ENCODE measurements around the gene ADAT3.
"Not testable (repeated sequence)": the region's sequence is repeated elsewhere in the genome, so short reads cannot be mapped to it uniquely, and the experiment has no call there.

ADAT3 gene

GRCh38 chr19:1880611-1881392 is 24.4 kb upstream of the ADAT3 start:
- Histone ChIP-seq H3K9ac (ENCODE audit: insufficient read length) (no peak overlapping the region), H3K36me3 (ENCODE audit: insufficient read depth, low read length) (no peaks in the 10 kb centered on the region), H3K27ac (no peak overlapping the region), H3K4me3 (no peak overlapping the region), H3K9me3 (ENCODE audit: low read depth, low read length) (no peaks in the 10 kb centered on the region)
- DNase-seq (ENCODE audit: low read depth, low spot score): no peak
- TF ChIP-seq FOXP2 (optimal IDR thresholded peaks at IDR 0.05; ENCODE audit: control extremely low read depth, extremely low read length, insufficient read depth): no peak
- no peak for TF ChIP-seq POLR2AphosphoS5 (IDR thresholded peaks at IDR 0.05; ENCODE audit: borderline replicate concordance, low read depth, low read length)
- no peak for TF ChIP-seq EZH2 (IDR thresholded peaks at IDR 0.05)

GRCh38 chr19:1881393-1882088 is 23.7 kb upstream of the ADAT3 start:
- not testable (repeated sequence) for DNase-seq (ENCODE audit: low read depth, low spot score); H3K9ac ChIP-seq (ENCODE audit: insufficient read length); H3K27ac ChIP-seq; H3K9me3 ChIP-seq (ENCODE audit: low read depth, low read length); H3K36me3 ChIP-seq (ENCODE audit: insufficient read depth, low read length); H3K4me3 ChIP-seq

GRCh38 chr19:1882089-1882785 is 23.0 kb upstream of the ADAT3 start:
- Histone ChIP-seq H3K9me3 (ENCODE audit: low read depth, low read length) (no peaks in the 10 kb centered on the region), H3K36me3 (ENCODE audit: insufficient read depth, low read length) (no peaks in the 10 kb centered on the region), H3K4me3 (no peak overlapping the region), H3K27ac (0 out of 2 replicates have a peak overlapping the region, but pooled peaks have one; percentile 7), H3K9ac (ENCODE audit: insufficient read length) (no peak overlapping the region)
- no peak for DNase-seq (ENCODE audit: low read depth, low spot score)
- TF ChIP-seq EZH2 (IDR thresholded peaks at IDR 0.05) (no peak), FOXP2 (optimal IDR thresholded peaks at IDR 0.05; ENCODE audit: control extremely low read depth, extremely low read length, insufficient read depth) (no peak), POLR2AphosphoS5 (IDR thresholded peaks at IDR 0.05; ENCODE audit: borderline replicate concordance, low read depth, low read length) (no peak)

GRCh38 chr19:1882786-1883692 is 22.2 kb upstream of the ADAT3 start:
- Histone ChIP-seq H3K4me3 (peak overlapping the region; percentile 88; the same call in 1 of the 2 replicates), H3K27ac (0 out of 2 replicates have a peak overlapping the region, but pooled peaks have one; percentile 7), H3K9me3 (ENCODE audit: low read depth, low read length) (no peaks in the 10 kb centered on the region), H3K9ac (ENCODE audit: insufficient read length) (peak overlapping the region; percentile 93), H3K36me3 (ENCODE audit: insufficient read depth, low read length) (no peaks in the 10 kb centered on the region)
- DNase-seq (ENCODE audit: low read depth, low spot score): no peak
- no peak for TF ChIP-seq POLR2AphosphoS5 (IDR thresholded peaks at IDR 0.05; ENCODE audit: borderline replicate concordance, low read depth, low read length)
- TF ChIP-seq EZH2 (IDR thresholded peaks at IDR 0.05): no peak
- no peak for TF ChIP-seq FOXP2 (optimal IDR thresholded peaks at IDR 0.05; ENCODE audit: control extremely low read depth, extremely low read length, insufficient read depth)

GRCh38 chr19:1883784-1884183 is 21.4 kb upstream of the ADAT3 start:
- Histone ChIP-seq H3K36me3 (ENCODE audit: insufficient read depth, low read length) (no peaks in the 10 kb centered on the region), H3K9ac (ENCODE audit: insufficient read length) (peak overlapping the region; percentile 93), H3K9me3 (ENCODE audit: low read depth, low read length) (no peaks in the 10 kb centered on the region), H3K27ac (no peak overlapping the region), H3K4me3 (peak overlapping the region; percentile 88)
- DNase-seq (ENCODE audit: low read depth, low spot score): no peak
- TF ChIP-seq EZH2 (IDR thresholded peaks at IDR 0.05): no peak
- TF ChIP-seq POLR2AphosphoS5 (IDR thresholded peaks at IDR 0.05; ENCODE audit: borderline replicate concordance, low read depth, low read length): no peak
- no peak for TF ChIP-seq FOXP2 (optimal IDR thresholded peaks at IDR 0.05; ENCODE audit: control extremely low read depth, extremely low read length, insufficient read depth)

- no peak for DNase-seq (ENCODE audit: low read depth, low spot score)
- TF ChIP-seq EZH2 (IDR thresholded peaks at IDR 0.05) (no peak), FOXP2 (optimal IDR thresholded peaks at IDR 0.05; ENCODE audit: control extremely low read depth, extremely low read length, insufficient read depth) (no peak), POLR2AphosphoS5 (IDR thresholded peaks at IDR 0.05; ENCODE audit: borderline replicate concordance, low read depth, low read length) (no peak)
- peak overlapping the region; percentile 88 for H3K4me3 ChIP-seq
- H3K9ac ChIP-seq (ENCODE audit: insufficient read length): peak overlapping the region; percentile 93
- no peak overlapping the region for H3K27ac ChIP-seq
- no peaks in the 10 kb centered on the region for H3K36me3 ChIP-seq (ENCODE audit: insufficient read depth, low read length)
- no peaks in the 10 kb centered on the region for H3K9me3 ChIP-seq (ENCODE audit: low read depth, low read length)
Measured at GRCh38 chr19:1884291-1884718, 20.9 kb upstream of the ADAT3 start.

GRCh38 chr19:1884719-1885334 is 20.4 kb upstream of the ADAT3 start:
- no peaks in the 10 kb centered on the region for H3K36me3 ChIP-seq (ENCODE audit: insufficient read depth, low read length)
- TF ChIP-seq EZH2 (IDR thresholded peaks at IDR 0.05): no peak
- TF ChIP-seq FOXP2 (optimal IDR thresholded peaks at IDR 0.05; ENCODE audit: control extremely low read depth, extremely low read length, insufficient read depth): no peak
- TF ChIP-seq POLR2AphosphoS5 (IDR thresholded peaks at IDR 0.05; ENCODE audit: borderline replicate concordance, low read depth, low read length): no peak
- no peaks in the 10 kb centered on the region for H3K9me3 ChIP-seq (ENCODE audit: low read depth, low read length)
- H3K27ac ChIP-seq: no peak overlapping the region
- peak overlapping the region; percentile 93 for H3K9ac ChIP-seq (ENCODE audit: insufficient read length)
- peak overlapping the region; percentile 88 for H3K4me3 ChIP-seq
- DNase-seq (ENCODE audit: low read depth, low spot score): no peak
